NCI-H2081 treated with DMSO at 0.1 percent for 48 hours (cell line): ENCODE data around the gene NPPA.
"Not testable (repeated sequence)": the region's sequence is repeated elsewhere in the genome, so short reads cannot be mapped to it uniquely, and the experiment has no call there.

Experiments used
- DNase-seq: peaks from one replicate; lab custom pipeline; 2025; lab: John Stamatoyannopoulos, UW

NPPA gene

DNA sequence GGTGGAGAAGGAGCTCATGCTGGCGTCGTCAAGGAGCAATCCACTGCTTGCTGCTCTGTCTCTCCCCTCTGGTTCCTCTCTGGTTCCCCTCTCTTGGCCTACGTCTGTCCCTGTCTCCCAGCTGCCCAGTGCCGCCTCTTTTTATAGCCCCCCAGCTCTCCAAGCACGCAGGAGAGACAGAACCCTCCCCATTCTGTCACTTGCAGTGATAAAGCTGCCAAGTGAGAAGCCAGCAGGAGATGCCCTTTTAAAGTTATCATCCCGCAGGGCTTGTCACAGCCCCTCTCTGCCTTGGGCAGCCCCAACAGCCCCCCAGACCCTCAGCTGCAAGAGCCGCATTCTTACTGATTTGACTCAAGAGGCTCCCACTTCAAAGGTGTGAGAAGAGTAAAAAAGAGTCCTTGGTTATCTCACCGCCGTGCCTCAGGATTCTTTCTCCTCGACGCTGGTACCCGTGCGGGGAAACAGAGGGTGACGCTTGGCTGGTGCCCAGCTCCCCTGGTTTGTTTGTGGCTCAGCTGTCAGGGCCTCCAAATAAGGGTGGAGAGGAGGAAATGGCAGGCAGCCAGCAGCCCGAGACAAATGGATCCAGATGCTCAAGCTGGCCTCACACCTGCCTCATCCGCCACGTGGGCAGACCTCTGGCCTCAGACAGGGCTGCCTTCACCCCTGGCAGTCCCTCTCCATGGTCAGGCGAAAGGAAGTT is at the start of gene NPPA:
TSS of gene NPPA (minus strand) at position 117 of the 706 bp plus-strand sequence. CDS start at position 18, 99 bp downstream.
- DNase-seq, result peak; percentile 83

DNA sequence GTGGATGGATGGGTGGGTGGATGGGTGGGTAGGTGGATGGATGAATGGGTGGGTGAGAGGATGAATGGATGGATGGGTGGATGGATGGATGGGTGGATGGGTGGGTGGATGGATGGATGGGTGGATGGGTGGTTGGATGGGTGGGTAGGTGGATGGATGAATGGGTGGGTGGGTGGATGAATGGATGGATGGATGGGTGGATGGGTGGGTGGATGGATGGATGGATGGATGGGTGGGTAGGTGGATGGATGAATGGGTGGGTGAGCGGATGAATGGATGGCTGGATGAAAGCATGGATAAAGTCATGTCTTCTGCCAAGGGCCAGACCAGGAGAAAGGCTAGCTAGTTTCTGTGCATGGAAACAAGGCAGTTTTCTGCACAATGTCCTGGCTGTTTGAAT is 46.9 kb upstream of the NPPA start:
- DNase-seq, result not testable (repeated sequence)

- peak; percentile 22 for DNase-seq
Observed at GRCh38 chr1:11893907-11894251, 46.3 kb upstream of the NPPA start.

GRCh38 chr1:11891433-11892186 is 44.0 kb upstream of the NPPA start:
- no peak for DNase-seq

- DNase-seq, result no peak
Observed at GRCh38 chr1:11888877-11889208, 41.3 kb upstream of the NPPA start.

GRCh38 chr1:11888206-11888876 is 40.8 kb upstream of the NPPA start:
- DNase-seq, result no peak

- DNase-seq, result no peak
Observed at GRCh38 chr1:11887666-11888007, 40.1 kb upstream of the NPPA start.

GRCh38 chr1:11886986-11887665 is 39.5 kb upstream of the NPPA start:
- DNase-seq, result no peak

DNA sequence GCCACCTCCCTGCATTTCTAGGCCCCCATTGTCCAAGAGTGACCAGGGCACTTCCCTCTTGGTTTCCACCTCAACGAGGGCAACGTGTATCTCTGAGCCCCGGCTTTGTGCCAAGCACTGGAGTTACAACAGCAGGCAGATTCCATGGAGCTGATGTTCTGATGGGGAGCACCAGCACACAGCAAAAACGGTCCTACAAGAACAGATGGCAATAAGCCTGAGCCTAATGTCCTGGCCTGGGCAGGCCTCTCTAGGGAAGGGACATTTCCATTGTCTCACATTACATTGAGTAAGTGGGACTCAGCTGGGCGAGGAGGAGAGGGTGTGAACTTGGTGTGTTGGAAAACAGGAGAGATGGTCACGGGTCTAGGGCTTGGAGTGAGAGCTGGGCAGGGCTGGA is 38.3 kb upstream of the NPPA start:
- no peak for DNase-seq

GRCh38 chr1:11882814-11883538 is 35.4 kb upstream of the NPPA start:
- no peak for DNase-seq

- no peak for DNase-seq
Observed at GRCh38 chr1:11881749-11882441, 34.3 kb upstream of the NPPA start.

DNA sequence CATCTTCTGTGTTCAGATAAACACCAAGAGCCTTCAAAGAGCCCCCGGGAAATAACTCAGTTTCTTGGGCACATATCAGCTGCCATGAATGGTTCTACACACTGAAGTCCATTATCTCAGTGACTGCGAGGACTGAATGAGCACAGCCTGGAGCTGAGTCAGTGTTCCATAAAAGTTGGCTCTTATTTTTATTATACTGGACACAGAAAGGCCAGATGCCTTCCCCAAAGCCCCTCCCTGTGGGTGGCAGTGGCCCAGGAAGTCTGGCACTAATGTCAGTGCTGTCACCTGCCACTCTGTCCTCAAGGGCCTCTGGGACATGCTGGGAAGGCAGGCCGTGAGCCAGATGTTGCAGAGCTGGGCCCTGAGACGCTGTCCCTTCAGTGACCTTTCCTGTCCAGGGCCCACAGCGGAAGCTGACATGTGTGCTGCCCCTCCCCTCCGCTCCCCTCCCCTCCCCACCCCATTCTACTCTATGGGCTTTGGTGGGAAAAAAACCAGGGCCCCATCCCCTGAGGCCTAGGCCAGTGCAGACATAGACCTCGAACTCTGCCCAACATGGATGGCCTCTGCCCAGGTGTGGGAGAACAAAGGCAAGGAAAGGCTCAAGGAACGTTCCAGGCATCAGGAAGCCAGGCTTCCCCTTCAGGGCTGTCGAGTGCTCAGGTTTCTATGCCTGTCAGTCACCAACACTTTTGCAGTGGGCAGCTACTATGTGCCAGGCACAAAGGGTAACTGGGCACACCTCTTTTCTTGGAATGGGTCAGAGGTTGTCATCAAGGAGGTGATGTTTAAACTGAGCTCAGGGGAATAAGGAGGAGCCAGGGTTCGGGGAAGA is 33.5 kb upstream of the NPPA start:
- DNase-seq, result no peak

DNA sequence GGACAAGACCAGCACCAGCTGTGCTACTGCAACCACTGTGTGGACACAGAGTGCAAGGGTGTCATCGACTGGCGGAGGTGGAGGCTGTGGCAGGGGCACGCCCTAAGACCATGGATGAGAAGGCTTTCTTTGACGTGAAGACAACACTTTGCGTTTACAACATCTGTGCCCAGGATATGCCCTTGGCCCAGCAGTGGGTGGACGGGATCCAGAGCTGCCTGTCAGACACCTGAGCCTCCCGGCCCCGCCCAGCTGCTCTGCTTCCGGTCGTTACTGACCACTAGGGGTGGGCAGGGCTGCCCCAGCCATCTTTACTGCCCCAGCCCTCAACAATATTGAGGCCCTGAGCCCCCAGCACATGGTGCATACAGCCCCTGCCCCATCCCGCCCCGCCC is 32.6 kb upstream of the NPPA start:
- no peak for DNase-seq

- DNase-seq, result no peak
Observed at GRCh38 chr1:11879311-11880180, 32.0 kb upstream of the NPPA start.

DNA sequence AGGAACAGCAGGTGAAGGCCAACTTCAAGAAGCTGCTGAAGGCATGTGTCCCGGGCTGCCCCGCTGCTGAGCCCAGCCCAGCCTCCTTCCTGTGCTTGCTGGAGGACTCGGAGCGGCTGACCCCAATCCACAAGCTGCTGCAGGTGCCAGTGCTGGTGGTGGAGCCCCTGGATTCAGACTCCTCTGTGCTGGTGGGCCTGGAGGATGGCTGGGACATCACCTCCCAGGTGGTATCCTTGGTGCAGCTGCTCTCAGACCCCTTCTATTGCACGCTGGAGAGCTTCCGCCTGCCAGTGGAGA is 31.3 kb upstream of the NPPA start:
- no peak for DNase-seq

DNA sequence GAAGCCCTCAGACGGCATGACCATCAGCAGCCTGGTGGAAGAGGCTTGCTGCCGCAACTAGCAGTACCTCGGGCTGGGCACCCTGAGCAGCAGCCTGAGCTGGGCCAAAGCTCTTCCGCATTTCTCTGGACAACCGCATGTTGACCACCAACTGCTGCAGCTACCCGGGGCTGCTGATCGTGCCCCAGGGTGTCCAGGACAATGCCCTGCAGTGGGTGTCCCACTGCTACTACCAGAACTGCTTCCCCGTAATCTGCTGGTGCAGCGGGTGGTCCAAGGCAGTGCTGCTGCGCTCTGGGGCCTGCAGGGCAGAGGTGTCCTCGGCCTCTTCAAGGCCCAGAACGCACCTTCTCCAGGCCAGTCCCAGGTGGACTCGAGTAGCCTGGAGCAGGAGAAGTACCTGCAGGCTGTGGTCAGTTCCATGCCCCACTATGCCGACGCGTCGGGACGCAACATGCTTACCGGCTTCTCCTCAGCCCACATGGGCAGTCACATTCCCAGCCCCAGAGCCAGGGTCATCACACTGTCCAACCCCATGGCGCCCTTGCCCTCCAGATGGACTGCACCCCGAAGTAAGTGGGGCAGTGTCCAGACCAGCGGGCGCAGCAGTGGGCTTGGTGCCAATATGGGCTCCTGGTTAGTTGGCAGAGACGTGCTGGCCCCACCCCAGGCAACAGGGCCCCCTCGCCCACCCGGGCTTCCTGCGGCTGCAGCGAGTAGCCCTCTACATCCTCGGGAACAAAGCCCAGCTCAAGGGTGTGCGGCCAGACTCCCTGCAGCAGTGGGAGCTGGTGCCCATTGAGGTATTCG is 30.7 kb upstream of the NPPA start:
- DNase-seq, result no peak

DNA sequence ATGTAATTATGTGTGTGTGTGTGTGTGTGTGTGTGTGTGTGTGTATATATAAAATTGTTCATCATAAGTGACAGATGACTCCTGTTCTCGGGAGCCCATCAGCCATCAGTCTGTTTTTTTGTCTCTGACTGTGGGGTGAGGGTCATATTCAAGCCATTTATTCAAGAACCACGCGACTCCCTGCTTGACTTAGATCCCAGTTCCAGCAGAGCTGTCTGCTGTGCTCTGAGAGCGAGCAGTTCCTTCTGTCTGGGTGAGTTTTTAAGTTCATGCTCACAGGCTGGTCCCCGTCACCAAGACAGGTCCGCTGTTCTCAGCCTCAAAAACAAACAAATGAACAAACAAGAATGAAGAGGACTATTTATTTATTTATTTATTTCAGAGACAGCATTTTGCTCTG is 29.5 kb upstream of the NPPA start:
- DNase-seq, result no peak

GRCh38 chr1:11875094-11875493 is 27.5 kb upstream of the NPPA start:
- DNase-seq, result no peak

DNA sequence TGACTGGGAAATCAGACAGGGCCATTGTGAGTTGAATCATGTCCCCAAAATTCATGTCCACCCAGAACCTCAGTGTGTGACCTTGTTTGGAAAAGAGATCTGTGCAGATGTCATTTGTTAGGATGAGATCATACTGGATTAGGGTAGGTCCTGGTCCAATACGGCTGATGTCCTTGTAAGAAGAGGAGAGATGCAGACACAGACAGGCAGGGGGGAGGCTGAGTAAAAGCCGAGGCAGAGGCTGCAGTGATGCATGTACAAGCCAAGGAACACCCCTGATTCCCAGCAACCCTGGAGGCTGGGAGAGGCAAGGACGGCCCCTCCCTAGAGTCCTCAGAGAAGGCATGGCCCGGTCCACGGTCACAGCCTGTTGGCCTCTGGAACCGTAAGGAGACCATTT is 27.0 kb upstream of the NPPA start:
- no peak for DNase-seq
